Calu3 (cell line): Measurements from ENCODE around the gene CRACR2B. TPM values are rescaled to one million over a fixed set of nuclear protein-coding genes. Genes with fewer than 3 reads are reported as not detected.

ENCODE experiments used
- BruUV-seq: library from RNA; stranded (reverse); fragments of 400-500 nt; replicated peaks from 2 replicates; lab custom pipeline; 2021; lab: Mats Ljungman, UMichigan
- CTCF ChIA-PET: fragments of 300-600 bp; sonication (Branson Sonifier 250); formaldehyde crosslinking; loops from one replicate; lab custom pipeline; 2022; ENCODE audit warnings: antibody characterized with exemption; lab: Charles Lee
- DNase-seq: peaks from one replicate; pipeline ENCODE4 v3.0.0; 2022
- H3K27ac Mint-ChIP-seq: one replicate; pipeline ENCODE4 v1.8.0; 2022; ENCODE audit warnings: mixed read lengths; ENCODE audit not compliant: unreplicated experiment
- H3K27me3 Mint-ChIP-seq: one replicate; pipeline ENCODE4 v1.8.0; 2022; ENCODE audit warnings: mixed read lengths; ENCODE audit not compliant: unreplicated experiment
- H3K36me3 Mint-ChIP-seq: one replicate; pipeline ENCODE4 v1.8.0; 2022; ENCODE audit warnings: mild to moderate bottlenecking, moderate library complexity, mixed read lengths; ENCODE audit not compliant: insufficient read depth, unreplicated experiment
- H3K4me1 Mint-ChIP-seq: one replicate; pipeline ENCODE4 v1.8.0; 2022; ENCODE audit warnings: mild to moderate bottlenecking, low read depth, mixed read lengths; ENCODE audit not compliant: unreplicated experiment
- H3K4me3 Mint-ChIP-seq: one replicate; pipeline ENCODE4 v1.8.0; 2022; ENCODE audit warnings: mild to moderate bottlenecking, low read depth, moderate library complexity, mixed read lengths; ENCODE audit not compliant: unreplicated experiment
- H3K9me3 Mint-ChIP-seq: one replicate; pipeline ENCODE4 v1.8.0; 2022; ENCODE audit warnings: low read depth, mixed read lengths; ENCODE audit not compliant: unreplicated experiment
- CTCF ChIP-seq: fragments of 200-600 bp; IDR thresholded peaks from one replicate; pipeline ENCODE4 v1.8.0; 2022; ENCODE audit warnings: antibody characterized with exemption; ENCODE audit not compliant: unreplicated experiment
- intact Hi-C: fragments of 100-400 bp; cut with micrococcal nuclease; formaldehyde crosslinking; loops from one replicate; pipeline ENCODE4 v1.10.0; 2022; ENCODE audit not compliant: unreplicated experiment
- total RNA-seq: library from RNA; stranded (reverse); gene quantifications from 2 replicates; pipeline ENCODE4 v1.2.3, GENCODE V29; 2022

The CRACR2B gene
- total RNA-seq, 1 experiment from 2014 or later: 33.4 TPM

GRCh38 chr11:824292-824880, 3.3 kb upstream of the CRACR2B start:
- no peak for TF ChIP-seq CTCF
- intact Hi-C loops: no loop called here
- H3K36me3 Mint-ChIP-seq: peaks cover 89% of the 10 kb centered on the region
- CTCF ChIA-PET: interaction anchor here (0.6 to 2.0 kb wide), 2 partner anchors 10 to 14 kb away, joined by 6 to 7 read pairs; no protein-coding TSS in a partner anchor
- H3K4me1 Mint-ChIP-seq: peaks cover 37% of the 10 kb centered on the region
- H3K27me3 Mint-ChIP-seq: no peaks in the 10 kb centered on the region
- H3K27ac Mint-ChIP-seq: no peak overlapping the region
- H3K9me3 Mint-ChIP-seq: no peaks in the 10 kb centered on the region
- DNase-seq: no peak
- H3K4me3 Mint-ChIP-seq: no peak overlapping the region
- no TSS peak for BruUV-seq

GRCh38 chr11:824942-825341, 2.8 kb upstream of the CRACR2B start:
- no peak for DNase-seq
- Mint-ChIP-seq H3K36me3 (peaks cover 89% of the 10 kb centered on the region), H3K27me3 (no peaks in the 10 kb centered on the region), H3K4me3 (no peak overlapping the region), H3K4me1 (peaks cover 39% of the 10 kb centered on the region), H3K9me3 (no peaks in the 10 kb centered on the region), H3K27ac (peak overlapping the region; percentile 13)
- TF ChIP-seq CTCF: no peak
- CTCF ChIA-PET: interaction anchor here (2.0 kb wide), 1 partner anchor 10 kb away, joined by 7 read pairs; no protein-coding TSS in a partner anchor
- BruUV-seq: no TSS peak
- intact Hi-C loops: no loop called here

GRCh38 chr11:825366-826226, 2.1 kb upstream of the CRACR2B start:
- H3K27me3 Mint-ChIP-seq: no peaks in the 10 kb centered on the region
- intact Hi-C loops: no loop called here
- H3K4me1 Mint-ChIP-seq: peaks cover 39% of the 10 kb centered on the region
- no TSS peak for BruUV-seq
- no peaks in the 10 kb centered on the region for H3K9me3 Mint-ChIP-seq
- CTCF ChIA-PET: interaction anchor here (2.0 kb wide), 1 partner anchor 9 kb away, joined by 7 read pairs; no protein-coding TSS in a partner anchor
- DNase-seq: no peak
- peaks cover 89% of the 10 kb centered on the region for H3K36me3 Mint-ChIP-seq
- H3K27ac Mint-ChIP-seq: peak overlapping the region; percentile 13
- TF ChIP-seq CTCF: no peak
- H3K4me3 Mint-ChIP-seq: no peak overlapping the region

GRCh38 chr11:826227-826621, 1.5 kb upstream of the CRACR2B start:
- Mint-ChIP-seq H3K4me3 (peak overlapping the region; percentile 78), H3K36me3 (peaks cover 87% of the 10 kb centered on the region), H3K9me3 (no peaks in the 10 kb centered on the region), H3K27ac (no peak overlapping the region), H3K4me1 (peaks cover 41% of the 10 kb centered on the region), H3K27me3 (no peaks in the 10 kb centered on the region)
- CTCF ChIA-PET: interaction anchor here (2.0 kb wide), 1 partner anchor 9 kb away, joined by 7 read pairs; no protein-coding TSS in a partner anchor
- intact Hi-C loops: no loop called here
- TSS peak; percentile 49 for BruUV-seq
- no peak for DNase-seq
- TF ChIP-seq CTCF: no peak
